Breast epithelium (tissue), 4 donors: Measurements from ENCODE around the gene EED. TPM values are rescaled to one million over a fixed set of nuclear protein-coding genes. Genes with fewer than 3 reads are reported as not detected.
A peak's percentile ranks its signal among the peaks of the same experiment; 100 is the strongest.

ENCODE experiments used
- DNase-seq, 2 donors: peaks; one replicate each; pipeline ENCODE4 v3.0.0-alpha.2; 2019; ENCODE audit warnings: low spot score in 2 of 2
- H3K27ac ChIP-seq, 2 donors: fragments of 200-600 bp; sonication (generic) in 1 of 2; one replicate each; pipeline ENCODE4 v1.5.1; 2016 to 2019; ENCODE audit warnings: mild to moderate bottlenecking in 1 of 2
- H3K27me3 ChIP-seq, 2 donors: fragments of 200-600 bp; sonication (generic) in 1 of 2; one replicate each; pipeline versions ENCODE4 v1.5.1 to v1.6.0; 2017 to 2019; ENCODE audit warnings: control low read depth in 1 of 2, mild to moderate bottlenecking in 1 of 2
- H3K36me3 ChIP-seq: fragments of 200-600 bp; one replicate; pipeline ENCODE4 v1.5.1; 2019
- H3K4me1 ChIP-seq, 2 donors: fragments of 200-600 bp; sonication (generic); one replicate each; pipeline ENCODE4 v1.5.1; 2016 to 2019; ENCODE audit warnings: control low read depth in 1 of 2
- H3K4me3 ChIP-seq, 3 donors: fragments of 200-600 bp; sonication (generic); 1 replicate in 2 of 3; 2 replicates in 1 of 3; pipeline ENCODE4 v1.5.1; 2016 to 2019; ENCODE audit warnings: mild to moderate bottlenecking in 3 of 3, moderate library complexity in 2 of 3
- H3K9me3 ChIP-seq, 2 donors: fragments of 200-600 bp; sonication (generic) in 1 of 2; one replicate each; pipeline ENCODE4 v1.5.1; 2016 to 2019; ENCODE audit warnings: control low read depth in 1 of 2
- CTCF ChIP-seq, 3 donors: fragments of 450-650 bp; IDR thresholded peaks; one replicate each; pipeline ENCODE4 v1.5.1; 2016 to 2017; ENCODE audit warnings: antibody characterized with exemption in 3 of 3, mild to moderate bottlenecking in 3 of 3, moderate library complexity in 3 of 3
- POLR2A ChIP-seq: fragments of 450-650 bp; IDR thresholded peaks from one replicate; pipeline ENCODE4 v1.6.1; 2016; ENCODE audit warnings: antibody characterized with exemption, mild to moderate bottlenecking, moderate library complexity
- POLR2AphosphoS5 ChIP-seq, 3 donors: sonication (generic); formaldehyde crosslinking; IDR thresholded peaks; one replicate each; pipeline ENCODE4 v1.6.1; 2017; ENCODE audit warnings: antibody characterized with exemption in 3 of 3
- intact Hi-C: fragments of 100-400 bp; cut with DNase I; formaldehyde crosslinking; loops from one replicate; pipeline ENCODE4 v1.15.1; 2023; ENCODE audit warnings: low total_unique reads
- total RNA-seq, 3 donors: library from RNA; depleted of rRNA; stranded (reverse); fragments of >200 nt; gene quantifications; one replicate each; pipeline ENCODE4 v1.1.0, GENCODE V29; 2016

The EED gene
- total RNA-seq, 3 donors from 2014 or later = 14.6 to 39.4 (median 26.2) TPM

DNA sequence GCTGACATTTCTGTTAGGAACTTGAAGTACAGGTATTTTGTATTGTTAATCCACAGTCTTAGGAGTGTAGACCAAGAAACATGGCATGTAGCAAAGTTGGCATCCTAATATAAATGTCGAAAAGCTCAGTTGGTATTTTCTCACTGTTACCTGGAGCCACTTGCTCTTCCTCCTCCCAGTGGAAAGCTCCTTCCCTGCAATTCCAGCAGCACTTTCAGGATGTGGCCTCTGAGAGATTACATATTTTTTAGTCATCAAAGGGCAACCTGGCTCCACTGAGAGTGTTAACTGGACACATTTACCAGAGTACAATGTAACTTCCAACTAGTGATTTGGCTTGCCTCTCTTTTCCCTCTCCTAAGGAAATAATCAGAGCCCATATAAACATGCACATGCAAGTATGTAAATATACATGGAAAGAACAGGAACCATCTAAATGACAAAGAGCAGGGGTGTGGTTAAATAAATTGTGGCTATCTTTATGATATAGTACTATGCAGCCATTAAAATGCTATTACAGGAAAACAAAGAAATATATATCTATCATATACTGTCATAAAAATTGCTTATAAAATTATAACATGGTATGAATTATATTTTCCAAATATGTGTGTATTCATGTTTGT, 14.3 kb upstream of the EED start:
- Histone ChIP-seq H3K4me3 (no peak overlapping the region), H3K9me3 (no peaks in the 10 kb centered on the region), H3K27me3 (no peaks in the 10 kb centered on the region), H3K27ac (peak overlapping the region; percentile 14 to 35), H3K4me1 (no peaks in the 10 kb centered on the region), H3K36me3 (no peaks in the 10 kb centered on the region)
- intact Hi-C loops = no loop called here
- TF ChIP-seq POLR2AphosphoS5 (IDR thresholded peaks at IDR 0.05) = no peak
- no peak for TF ChIP-seq POLR2A
- no peak for DNase-seq

GRCh38 chr11:86230921-86231434, 13.6 kb upstream of the EED start:
- intact Hi-C loops = no loop called here
- no peak for DNase-seq
- Histone ChIP-seq H3K9me3 (no peaks in the 10 kb centered on the region), H3K27ac (peak overlapping the region in 1 of 2 donors; percentile 54), H3K36me3 (no peaks in the 10 kb centered on the region), H3K4me1 (no peaks in the 10 kb centered on the region), H3K27me3 (no peaks in the 10 kb centered on the region), H3K4me3 (no peak overlapping the region)
- TF ChIP-seq POLR2A (no peak), POLR2AphosphoS5 (IDR thresholded peaks at IDR 0.05) (no peak), CTCF (IDR thresholded peaks at IDR 0.05) (no peak)

- intact Hi-C loops = no loop called here
Measured at GRCh38 chr11:86232556-86232955, 12.0 kb upstream of the EED start.

GRCh38 chr11:86234831-86235461, 9.6 kb upstream of the EED start:
- H3K36me3 ChIP-seq = no peaks in the 10 kb centered on the region
- no peaks in the 10 kb centered on the region for H3K27me3 ChIP-seq
- no peak overlapping the region for H3K4me3 ChIP-seq
- DNase-seq = no peak
- intact Hi-C loops = no loop called here
- no peaks in the 10 kb centered on the region for H3K4me1 ChIP-seq
- H3K27ac ChIP-seq = no peak overlapping the region
- H3K9me3 ChIP-seq = no peaks in the 10 kb centered on the region
- TF ChIP-seq CTCF (IDR thresholded peaks at IDR 0.05) = no peak
- TF ChIP-seq POLR2AphosphoS5 (IDR thresholded peaks at IDR 0.05) = no peak
- no peak for TF ChIP-seq POLR2A

More at GRCh38 chr11:86232556-86232955, 12.0 kb upstream of the EED start:
- H3K4me1 ChIP-seq = no peaks in the 10 kb centered on the region
- no peaks in the 10 kb centered on the region for H3K36me3 ChIP-seq
- no peak for DNase-seq
- no peaks in the 10 kb centered on the region for H3K27me3 ChIP-seq
- H3K9me3 ChIP-seq = no peaks in the 10 kb centered on the region
- no peak overlapping the region for H3K4me3 ChIP-seq
- H3K27ac ChIP-seq = no peak overlapping the region
- TF ChIP-seq POLR2A = no peak
- no peak for TF ChIP-seq POLR2AphosphoS5 (IDR thresholded peaks at IDR 0.05)

GRCh38 chr11:86237267-86237804, 7.2 kb upstream of the EED start:
- H3K27me3 ChIP-seq = no peaks in the 10 kb centered on the region
- H3K4me3 ChIP-seq = no peak overlapping the region
- intact Hi-C loops = no loop called here
- H3K36me3 ChIP-seq = no peaks in the 10 kb centered on the region
- TF ChIP-seq CTCF (IDR thresholded peaks at IDR 0.05) (no peak), POLR2A (no peak), POLR2AphosphoS5 (IDR thresholded peaks at IDR 0.05) (no peak)
- no peaks in the 10 kb centered on the region for H3K4me1 ChIP-seq
- H3K27ac ChIP-seq = no peak overlapping the region
- DNase-seq = no peak
- no peaks in the 10 kb centered on the region for H3K9me3 ChIP-seq

GRCh38 chr11:86240164-86240563, 4.4 kb upstream of the EED start:
- DNase-seq = no peak
- Histone ChIP-seq H3K36me3 (no peaks in the 10 kb centered on the region), H3K27ac (no peak overlapping the region), H3K27me3 (no peaks in the 10 kb centered on the region), H3K4me1 (no peaks in the 10 kb centered on the region), H3K4me3 (no peak overlapping the region), H3K9me3 (no peaks in the 10 kb centered on the region)
- no peak for TF ChIP-seq CTCF (IDR thresholded peaks at IDR 0.05)
- no peak for TF ChIP-seq POLR2A
- no peak for TF ChIP-seq POLR2AphosphoS5 (IDR thresholded peaks at IDR 0.05)
- intact Hi-C loops = no loop called here
